Kidney glomerular epithelial cell (primary cell): ENCODE results near the gene SUN5.

Experiments
- DNase-seq: peaks from one replicate; lab custom pipeline; 2025; lab: John Stamatoyannopoulos, UW

SUN5 gene

DNA sequence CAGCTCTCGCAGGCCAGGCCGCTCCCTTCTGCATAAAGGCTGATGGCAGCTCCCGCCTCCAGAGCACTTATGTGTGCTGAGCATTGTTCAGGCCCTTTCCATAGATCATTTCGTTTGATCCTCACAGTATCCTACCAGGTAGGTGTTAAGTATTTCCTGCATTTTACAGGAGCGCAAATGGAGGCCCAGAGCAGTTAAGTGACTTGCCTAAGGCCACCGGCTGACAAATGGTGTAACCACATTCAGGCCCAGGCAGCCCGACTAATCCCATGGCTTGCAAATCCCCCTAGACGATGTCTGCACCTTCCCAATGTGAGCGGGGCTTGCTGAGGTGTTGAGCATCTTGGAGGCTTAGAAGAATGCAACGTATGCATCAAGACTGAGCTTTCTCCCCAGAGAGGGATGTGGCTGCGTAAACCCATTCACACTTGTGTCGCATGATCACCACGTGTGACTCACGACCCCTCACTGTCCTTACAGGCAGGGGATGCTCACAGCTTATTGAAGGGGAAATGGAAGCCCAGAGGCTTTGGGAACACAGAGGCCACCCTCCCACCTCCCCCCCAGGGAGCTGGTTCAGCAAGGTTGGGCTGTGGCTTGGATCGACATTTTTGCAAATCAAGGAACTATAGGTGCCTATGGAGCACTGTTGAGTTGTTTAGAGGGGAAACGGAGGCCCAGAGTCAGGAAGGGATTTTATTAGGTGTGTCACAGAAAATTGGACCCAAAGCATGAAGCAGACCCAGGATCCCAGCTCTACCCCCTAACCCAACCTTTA is 10.3 kb upstream of the SUN5 start:
- no peak for DNase-seq

DNA sequence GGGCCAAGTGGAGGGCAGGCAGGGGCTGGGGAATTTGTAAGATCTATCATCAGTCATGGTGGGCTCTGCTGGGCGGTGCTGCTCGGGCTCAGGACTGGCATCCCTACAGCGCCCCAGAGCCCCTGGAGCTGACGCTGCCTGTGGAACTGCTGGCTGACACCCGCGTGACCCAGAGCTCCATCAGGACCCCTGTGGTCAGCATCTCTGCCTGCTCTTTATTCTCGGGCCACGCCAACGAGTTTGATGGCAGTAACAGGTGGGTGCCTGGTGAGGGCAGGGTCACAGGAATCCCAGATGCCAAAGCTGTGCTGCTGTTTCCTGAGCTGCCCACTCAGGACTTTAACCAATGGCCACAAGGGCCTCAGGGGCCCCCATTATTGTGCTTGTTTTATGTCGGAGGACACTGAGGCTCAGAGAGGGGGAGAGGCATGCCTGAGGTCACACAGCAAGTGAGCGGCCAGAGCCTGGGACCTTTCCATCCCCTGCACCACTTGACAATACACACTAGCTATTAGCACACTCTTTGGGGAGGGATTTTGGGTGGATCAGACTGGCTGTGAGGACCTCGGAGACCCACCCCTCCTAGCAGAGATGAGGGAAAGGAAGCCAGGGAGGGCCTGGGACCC is 9.6 kb upstream of the SUN5 start:
- DNase-seq: no peak

DNA sequence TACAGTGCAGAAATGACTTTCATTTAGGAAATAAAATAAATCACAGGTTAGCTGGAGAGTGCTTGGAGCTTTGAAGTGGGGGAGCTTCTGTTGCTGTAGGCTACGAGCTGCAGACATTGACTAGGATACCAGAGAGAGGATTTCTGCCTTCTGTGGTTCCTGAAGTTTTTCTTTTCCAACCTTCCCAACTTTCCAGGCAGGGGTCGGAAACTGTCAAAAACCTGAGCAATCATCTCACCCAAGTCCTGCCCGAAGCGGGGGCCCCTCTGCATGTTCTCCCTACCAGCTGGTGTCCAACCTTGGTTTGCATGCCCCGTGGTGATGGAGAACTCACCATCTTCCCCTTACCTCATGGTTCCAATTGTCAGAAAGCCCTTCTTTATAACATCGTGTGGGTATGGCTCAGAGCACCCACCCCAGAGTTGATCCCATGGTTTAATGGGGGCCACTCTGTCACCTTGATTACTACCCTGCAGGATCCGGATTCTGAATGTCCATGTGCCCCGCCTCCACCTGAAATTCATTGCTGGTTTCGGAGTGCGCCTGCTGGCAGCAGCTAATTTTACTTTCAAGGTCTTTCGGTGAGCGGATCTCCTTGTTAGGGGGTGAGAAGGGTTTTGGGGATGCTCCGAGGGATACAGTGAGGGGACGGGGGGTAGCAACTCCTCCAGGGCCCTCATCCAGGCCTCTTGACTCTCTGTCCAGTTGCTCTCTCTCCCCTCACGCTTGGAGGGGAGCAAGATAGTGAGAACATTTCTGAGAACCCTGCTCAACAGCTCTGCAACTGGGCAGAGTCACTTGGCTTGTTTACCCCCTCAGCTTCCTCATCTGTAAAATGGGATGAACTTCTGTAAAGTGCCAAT is 8.3 kb upstream of the SUN5 start:
- DNase-seq: no peak

DNA sequence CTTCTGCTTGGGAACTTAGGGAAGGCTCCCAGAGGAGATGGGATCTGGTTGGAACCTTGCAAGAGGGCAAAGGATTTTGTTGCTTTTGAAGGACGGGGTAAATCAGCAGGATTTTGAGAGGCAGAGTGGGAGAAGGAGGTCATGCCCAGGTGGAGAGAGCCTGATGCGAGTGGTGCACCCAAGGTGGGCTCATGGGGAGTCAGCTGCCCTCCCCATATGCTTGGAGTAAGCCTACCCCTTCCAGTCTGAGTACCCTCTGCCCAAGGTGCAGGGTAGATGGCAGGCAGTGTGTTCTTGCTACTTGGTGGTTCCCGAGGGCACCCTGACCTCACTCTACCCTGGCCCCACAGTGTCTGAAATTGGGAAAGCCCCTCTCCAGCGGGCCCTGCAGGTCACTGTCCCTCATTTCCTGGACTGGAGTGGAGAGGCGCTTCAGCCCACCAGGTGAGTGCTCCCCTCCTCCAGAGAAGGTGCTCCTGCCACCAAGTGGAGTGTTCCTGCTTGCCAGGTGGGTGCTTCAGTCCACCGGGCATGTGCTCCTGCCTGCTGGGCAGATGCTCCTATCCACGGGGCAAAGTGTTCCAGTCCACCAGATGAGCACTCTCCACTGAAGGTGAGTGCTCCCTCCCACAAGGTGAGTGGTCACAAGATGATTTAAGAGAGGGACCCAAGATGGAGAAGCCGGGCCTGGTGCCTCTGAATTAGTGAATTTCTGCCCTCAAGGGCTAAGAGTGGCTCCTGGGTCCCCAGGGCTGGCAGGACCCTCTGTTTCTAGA is 6.6 kb upstream of the SUN5 start:
- no peak for DNase-seq

DNA sequence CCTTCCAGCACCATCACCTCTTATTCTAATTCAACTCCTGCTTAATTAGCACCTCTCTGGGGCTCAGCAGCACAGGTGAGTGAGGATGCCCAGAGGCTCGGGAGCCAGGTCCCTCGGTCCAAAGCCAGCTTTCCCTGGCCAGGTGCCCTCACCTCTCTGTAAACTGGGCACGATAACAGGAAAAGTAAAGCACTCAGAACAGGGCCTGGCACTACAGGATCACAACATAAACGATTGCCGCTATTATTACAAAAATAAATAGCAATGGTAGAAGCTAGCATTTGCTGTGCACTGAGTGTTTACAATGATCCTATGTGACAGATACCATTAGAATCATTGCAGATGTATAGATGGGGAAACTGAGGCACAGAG is 5.9 kb upstream of the SUN5 start:
- no peak for DNase-seq

DNA sequence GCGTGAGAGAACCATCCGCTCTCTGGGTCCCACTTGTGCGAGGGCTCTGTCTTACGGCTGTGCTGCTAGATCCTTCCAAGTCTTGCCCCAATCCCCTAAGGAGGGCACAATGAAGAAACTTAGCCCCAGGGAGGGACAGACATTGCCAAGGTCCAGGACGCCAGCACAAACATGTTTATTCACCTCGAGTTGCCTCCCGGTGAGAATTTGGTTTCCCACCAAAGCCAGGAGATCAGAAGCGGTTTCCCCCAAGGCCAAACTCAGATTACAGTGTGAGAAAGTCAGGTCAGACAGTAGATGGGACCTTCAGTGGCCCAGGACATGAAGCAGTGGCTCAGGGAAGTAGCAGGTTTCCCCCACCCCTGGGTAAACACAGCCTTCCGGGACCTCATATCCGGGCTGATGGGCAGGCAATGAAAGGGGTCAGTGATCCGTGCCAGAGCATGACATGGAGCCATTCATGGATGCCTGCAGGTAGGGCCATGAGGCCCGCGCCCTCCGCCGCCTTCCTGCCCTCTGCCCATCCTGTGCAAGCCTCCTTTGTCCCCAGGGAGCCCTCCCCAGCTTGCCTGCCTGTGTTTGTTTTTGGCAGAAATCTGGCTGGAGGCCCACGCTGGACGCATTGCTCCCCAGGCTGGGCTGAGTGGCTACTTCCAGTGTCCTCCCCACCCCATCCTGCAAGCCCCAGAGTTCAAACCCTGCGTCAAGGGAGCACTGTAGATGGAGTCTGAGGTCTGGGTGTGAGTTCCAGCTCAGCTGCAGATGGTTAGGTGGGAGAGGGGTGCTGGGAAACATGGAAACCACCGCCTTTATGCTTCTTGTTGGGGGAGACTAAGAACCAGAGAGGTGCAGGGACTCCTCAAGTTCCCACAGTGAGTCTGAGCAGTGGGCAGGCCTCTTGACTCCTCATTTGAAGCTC is 5.2 kb upstream of the SUN5 start:
- DNase-seq: no peak

DNA sequence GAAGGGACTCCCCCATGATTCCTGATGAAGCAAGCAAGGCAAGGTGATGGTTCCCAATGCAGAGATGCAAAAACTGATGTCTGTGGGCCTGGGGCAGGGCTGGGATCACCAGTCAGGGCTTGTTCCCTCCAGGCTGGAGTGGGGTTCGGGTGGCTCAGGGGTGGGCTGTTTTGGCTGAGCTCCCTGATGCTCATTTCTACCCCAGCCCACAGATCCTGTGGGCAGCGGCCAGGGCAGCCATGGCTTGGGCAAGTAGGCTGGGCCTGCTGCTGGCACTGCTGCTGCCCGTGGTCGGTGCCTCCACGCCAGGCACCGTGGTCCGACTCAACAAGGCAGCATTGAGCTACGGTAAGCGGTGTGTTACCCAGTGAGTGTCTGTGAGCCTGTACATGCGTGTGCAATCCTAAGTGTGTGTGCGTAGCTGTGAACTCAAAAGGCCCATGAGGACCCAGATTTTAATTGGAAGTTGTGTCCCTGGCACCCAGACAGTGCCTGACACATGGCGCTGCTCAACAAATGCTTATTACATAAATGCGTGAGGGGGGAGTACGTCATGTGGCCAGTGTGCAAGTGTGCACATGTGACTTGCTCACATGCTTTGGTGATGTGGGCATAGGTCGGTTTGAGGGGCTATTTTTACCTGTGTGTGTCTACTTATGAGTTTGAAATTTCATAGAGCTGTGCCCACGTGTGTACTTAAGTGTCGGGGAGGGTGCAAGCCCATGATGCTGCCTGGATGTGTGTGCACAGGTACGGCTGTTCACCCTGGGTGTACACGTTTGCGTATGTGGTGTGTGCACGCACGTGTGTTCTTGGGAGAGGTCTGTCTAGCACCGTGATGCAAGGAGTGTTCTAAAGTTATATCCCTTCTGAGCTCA is 4.3 kb upstream of the SUN5 start:
- DNase-seq: no peak

DNA sequence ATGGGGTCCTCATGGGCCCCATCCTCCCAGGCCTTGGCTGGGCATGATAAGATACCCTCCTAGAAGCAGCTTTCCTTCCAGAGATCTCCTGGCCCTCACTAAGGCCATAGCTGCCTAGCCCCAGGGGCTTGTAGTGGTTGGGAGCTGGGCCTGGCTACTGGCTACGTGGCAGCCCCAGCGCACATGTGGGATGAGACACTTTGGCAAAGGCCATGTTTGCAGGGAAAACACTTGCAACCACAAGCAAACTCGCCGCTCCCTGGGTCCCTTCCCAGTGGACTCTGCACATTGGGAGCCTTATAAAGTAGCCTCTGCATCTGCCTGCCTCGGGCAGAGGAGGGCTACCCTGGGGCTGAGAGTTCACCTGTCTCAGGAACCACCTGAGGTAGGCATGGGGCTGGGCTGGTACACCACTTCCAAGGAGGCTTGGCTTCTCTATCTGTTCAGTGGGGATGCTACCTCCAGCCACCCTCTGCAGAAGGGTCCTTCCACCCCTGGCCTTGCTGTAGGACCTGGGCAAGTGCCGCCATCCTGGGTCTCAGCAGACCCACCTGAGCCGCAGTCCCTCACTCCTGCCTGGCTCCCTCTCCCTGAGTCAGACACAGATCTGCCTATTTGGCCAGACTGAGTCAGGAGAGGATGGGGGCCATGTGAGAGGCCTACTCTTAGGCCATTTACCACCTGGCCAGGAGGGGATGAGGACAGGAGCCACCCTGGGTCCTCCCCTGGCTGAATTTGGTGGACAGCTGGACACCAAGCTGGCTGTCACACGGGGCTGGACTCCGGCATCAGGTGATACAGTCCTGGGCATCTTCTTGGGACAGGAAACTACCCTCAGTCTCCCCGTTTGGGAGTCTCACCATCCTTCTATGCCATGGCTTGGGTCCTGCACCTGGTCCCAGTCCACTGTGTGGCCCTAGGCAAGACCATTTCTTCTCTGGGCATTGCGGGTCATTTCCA is 3.4 kb upstream of the SUN5 start, which contains the start of gene BPIFB2:
BPIFB2 (plus strand) TSS at position 329 of the 960 bp plus-strand sequence. CDS start 871 bp downstream, outside the sequence.
- no peak for DNase-seq

DNA sequence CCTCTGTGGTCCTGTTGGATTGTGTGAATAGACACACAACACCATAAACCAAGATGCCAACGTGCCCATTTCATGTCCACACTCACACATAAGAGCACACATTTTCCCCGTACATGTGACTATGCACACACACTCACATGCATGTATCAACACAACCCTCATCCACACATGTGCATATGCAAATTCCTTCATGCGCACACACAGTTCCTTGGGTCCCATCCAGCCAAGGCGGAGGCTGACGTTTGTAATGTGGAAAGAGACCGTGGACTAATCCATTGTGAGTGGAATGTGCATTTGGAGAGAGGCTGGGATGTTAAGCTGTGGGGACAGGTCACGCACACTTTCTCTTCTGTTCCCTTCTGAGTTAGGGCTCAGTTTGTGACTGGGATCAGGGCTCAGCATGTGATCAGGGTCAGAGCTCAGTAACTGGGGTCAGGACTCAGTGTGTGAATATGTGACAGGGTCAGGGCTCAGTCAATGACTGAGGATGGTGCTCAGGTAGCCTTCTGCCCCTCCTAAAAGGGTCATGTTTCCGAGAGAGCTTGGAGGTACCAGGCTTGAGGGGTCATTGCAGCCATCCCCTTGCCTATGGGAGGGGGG is 2.6 kb upstream of the SUN5 start:
- DNase-seq: no peak

- no peak for DNase-seq
These were observed 1.9 kb upstream of the SUN5 start for GRCh38 chr20:33005908-33006775.

- no peak for DNase-seq
These were observed 916 bp upstream of the SUN5 start for GRCh38 chr20:33005132-33005566.

GRCh38 chr20:33002087-33002808 is 2.0 kb downstream of the SUN5 start:
- no peak for DNase-seq

DNA sequence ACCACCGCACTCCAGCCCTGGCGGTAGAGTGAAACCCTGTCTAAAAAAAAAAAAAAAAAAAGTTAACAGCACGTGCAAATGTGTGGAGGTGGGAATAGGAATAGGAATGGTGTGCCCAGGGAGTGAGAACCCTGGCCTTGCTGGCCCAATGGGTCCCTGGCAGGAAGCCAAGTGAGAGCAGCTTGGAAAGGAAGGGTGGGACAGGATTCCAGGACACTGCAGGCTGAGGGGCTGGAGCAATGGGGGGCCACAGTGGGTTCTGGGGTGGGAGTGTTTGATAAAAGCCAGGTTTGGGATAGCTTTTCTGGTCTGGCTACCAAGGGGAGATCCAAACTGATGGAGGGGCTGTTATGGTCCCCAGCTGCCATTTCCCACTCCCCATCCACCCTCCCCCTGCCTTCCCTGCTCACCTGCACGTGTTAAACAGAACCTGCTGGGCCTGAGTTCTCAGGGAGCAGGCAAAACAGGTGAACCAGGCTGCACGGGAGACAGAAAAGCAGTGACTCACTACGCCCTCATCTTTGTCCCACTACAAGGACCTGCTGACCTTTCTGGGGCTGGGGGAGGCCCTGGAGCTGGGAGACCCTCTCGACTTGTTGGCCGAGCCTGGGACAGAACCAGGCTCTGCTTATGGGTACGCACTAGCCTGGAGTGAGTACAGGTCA is 3.3 kb downstream of the SUN5 start:
- no peak for DNase-seq

GRCh38 chr20:32999603-33000250 is 4.5 kb downstream of the SUN5 start:
- no peak for DNase-seq

DNA sequence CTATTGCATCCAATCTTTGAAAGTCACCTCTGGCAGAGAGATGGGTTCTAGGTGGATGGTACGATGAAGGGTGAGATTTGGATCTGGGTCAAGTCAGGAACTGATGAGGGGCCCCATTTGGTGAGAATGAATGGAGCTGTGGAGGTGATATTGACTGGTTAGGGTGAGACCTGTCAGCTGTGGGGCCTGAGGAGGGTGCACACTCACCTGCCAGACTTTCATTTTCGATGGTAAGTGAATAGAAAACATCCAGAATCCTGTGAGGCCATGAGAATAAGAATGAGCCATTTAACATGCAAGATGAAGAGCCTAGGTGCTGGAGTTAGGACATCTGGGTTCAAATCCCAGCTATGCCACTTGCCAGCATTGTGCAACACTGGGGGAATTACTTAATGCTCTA is 6.8 kb downstream of the SUN5 start:
- DNase-seq: no peak

GRCh38 chr20:32995802-32996201 is 8.4 kb downstream of the SUN5 start:
- no peak for DNase-seq
